T47D (cell line): ENCODE measurements around the gene OR5A1.

Source experiments
- DNase-seq, 2 experiments: peaks; one replicate each; pipeline versions ENCODE4 v3.0.0 to v3.0.0-alpha.2; 2011 to 2012; ENCODE audit warnings: low read depth in 1 of 2, low spot score in 1 of 2
- JUND ChIP-seq: IDR thresholded peaks from 2 replicates; pipeline ENCODE4 v1.6.1; 2012; ENCODE audit warnings: low read depth
- in situ Hi-C: cut with HindIII; loops from 2 replicates; pipeline ENCODE4 v1.10.0; 2016; ENCODE audit warnings: low sequenced_read_pairs, low pct_unique_long_range_greater_than_20kb

Gene OR5A1

DNA sequence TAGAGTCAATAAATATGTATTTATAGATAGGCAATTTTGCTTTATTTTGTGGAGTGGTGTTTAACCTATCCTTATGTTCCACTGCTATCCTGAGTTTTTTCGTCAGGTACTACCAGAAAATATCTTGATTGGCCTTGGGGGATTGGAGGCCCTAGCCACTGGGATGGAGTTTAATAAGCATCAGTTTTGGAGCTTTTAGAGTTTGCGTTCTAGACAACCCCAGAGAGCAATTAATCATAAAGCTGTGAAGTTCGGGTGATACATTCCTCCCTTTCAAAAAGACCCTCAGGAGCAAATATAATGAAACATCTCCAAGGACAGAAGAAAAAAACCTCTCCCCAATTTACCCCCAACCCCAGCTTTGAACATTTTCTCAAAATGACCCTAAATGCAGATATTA lies at the start of gene OR5A1:
OR5A1 (plus strand) TSS at position 301 of the 400 bp plus-strand sequence. CDS start 6,700 bp downstream, outside the sequence.
- TF ChIP-seq JUND: no peak
- in situ Hi-C loops: no loop called here
- DNase-seq: no peak

DNA sequence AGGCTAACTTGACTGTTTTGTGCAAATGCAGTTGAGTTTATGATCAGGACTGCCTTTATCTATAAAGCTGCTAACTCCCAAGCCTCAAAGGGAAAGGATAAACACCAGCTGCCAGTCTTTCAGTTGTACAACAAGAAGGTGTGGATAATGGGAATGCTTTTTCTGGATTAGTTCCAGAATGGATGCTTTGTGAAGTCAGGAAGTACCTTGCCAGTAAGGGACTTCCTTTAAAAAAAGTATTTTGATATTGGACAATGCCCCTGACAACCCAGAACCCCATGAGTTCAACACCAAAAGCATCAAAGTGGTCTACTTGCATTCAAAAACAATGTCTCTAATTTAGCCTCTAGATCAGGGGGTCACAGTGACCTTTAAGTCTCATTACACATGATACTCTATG lies 42.1 kb upstream of the OR5A1 start:
- no peak for DNase-seq
- in situ Hi-C loops: no loop called here
- TF ChIP-seq JUND: no peak

DNA sequence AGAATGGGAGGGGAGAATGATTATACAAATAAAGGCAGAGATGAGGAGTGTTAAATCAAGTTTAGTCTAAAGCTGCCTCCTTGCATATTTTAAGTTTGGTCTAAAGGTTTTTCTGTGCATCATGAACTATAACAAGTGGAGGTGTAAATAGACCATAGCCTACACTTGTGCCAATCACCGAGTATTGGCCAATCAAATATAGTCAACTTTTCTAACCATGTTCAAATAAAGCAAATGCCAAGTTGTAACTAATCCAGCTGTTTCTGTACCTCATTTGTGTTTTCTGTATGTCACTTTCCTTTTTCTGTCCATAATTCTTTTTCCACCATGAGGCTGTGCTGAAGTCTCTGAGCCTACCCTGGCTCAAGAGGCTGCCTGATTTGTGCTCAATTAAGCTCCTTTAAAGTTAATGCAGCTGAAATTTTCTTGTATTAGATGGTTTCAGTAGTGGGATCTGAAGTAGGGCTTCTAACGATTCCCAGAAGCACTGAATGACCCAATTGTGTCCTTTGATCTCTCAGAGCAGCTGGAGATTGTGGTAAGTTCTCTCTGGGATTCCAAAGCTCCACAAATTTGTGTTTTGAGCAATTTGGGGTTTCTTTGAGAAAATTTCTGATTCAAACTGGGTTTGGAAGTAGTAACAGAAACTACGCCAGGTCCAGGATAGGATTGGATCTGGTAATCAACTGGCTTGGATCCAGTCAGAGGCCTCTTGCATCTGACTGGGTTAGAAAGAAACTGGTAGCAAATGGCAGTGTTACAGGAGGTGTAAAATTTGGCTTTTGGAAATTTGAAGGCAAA lies 35.6 kb upstream of the OR5A1 start:
- DNase-seq: no peak
- no peak for TF ChIP-seq JUND
- in situ Hi-C loops: no loop called here

DNA sequence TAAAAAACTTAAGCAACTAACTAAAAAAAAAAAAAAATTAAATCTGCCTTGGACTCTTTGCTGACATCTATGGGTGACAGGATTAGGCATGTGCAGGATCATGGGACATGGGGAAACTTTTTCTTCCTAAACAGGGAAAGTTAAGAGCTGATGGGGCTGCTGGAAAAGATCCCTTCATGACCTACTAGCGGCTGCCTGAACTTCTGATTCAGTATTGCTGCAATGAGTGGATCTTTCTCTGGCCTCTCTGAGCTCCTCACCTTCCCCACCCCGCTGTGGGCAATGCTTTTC lies 35.1 kb upstream of the OR5A1 start:
- no peak for TF ChIP-seq JUND
- no peak for DNase-seq
- in situ Hi-C loops: no loop called here

DNA sequence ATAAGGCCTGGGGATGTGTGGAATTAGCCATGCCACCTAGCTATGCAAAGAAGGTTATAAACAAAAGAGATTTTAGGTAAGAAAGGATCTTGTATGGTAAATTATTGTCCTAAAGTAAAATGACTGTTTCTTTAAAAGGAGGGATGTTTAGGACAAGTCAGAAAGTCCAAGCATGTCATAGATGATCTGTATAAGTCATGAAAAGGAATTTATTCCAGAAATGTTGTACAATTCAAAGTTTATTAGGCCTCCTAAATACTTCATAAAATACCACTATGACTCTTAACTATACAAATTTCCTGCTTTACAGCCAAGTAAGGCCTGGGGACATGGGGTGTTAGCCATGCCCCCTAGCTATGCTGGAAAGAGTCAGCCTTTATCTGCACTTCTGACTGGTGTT lies 32.7 kb upstream of the OR5A1 start:
- in situ Hi-C loops: no loop called here
- peak in 1 of 2 experiments; percentile 16 for DNase-seq
- no peak for TF ChIP-seq JUND

DNA sequence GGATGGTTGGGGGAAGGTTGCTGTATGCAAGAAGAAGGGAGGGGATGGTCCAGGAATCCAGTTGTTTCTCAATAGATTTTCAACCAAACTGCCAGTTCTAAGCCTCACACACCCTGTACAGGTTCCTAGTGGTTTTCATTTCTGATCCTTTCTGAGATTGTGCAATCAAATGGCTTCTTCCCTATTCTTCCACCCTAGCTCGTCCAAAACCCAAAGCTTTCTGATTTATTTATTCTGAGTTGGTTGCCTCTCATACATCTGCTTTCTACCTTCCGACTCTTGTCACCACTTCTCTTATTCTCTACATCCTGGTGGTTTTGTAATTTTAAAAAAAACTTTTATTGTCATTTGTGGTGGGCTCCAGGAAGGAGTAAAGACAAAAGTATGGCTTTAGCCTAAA lies 22.6 kb upstream of the OR5A1 start:
- no peak for TF ChIP-seq JUND
- in situ Hi-C loops: no loop called here
- no peak for DNase-seq

DNA sequence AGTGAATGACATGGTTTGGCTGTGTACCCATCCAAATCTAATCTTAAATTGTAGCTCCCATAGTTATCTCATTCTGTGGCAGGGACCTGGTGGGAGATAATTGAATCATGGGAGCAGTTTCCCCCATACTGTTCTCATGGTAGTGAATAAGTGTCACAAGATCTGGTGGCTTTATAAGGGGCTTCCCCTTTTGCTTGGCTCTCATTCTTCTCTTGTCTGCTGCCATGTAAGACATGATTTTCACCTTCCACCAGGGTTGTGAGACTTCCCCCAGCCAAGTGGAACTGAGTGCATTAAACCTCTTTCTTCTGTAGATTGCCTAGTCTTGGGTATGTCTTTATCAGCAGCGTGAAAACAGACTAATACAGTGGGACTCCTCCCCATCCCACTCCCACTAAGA lies 21.2 kb upstream of the OR5A1 start:
- in situ Hi-C loops: no loop called here
- TF ChIP-seq JUND: no peak

DNA sequence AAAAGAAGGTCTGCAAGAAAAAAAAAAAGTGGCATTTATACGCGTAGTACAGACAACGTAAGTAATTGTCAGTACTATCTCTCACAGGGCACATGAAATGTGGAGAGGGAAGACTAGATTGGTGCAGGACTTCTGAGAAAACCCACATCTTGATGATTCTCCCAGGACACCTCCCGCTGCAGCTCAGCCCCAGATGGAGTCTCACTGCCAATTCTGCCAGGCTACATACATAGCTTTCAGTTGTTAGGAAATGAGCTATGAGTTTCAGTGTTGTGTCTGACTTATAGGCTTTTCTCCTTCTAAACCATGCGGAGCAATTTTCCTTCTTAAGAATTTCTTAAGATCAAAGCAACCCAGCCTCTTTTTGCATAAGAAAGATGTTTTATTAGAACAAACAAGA lies 19.7 kb upstream of the OR5A1 start:
- DNase-seq: no peak

More for the DNA sequence above, 21.2 kb upstream of the OR5A1 start:
- DNase-seq: no peak

DNA sequence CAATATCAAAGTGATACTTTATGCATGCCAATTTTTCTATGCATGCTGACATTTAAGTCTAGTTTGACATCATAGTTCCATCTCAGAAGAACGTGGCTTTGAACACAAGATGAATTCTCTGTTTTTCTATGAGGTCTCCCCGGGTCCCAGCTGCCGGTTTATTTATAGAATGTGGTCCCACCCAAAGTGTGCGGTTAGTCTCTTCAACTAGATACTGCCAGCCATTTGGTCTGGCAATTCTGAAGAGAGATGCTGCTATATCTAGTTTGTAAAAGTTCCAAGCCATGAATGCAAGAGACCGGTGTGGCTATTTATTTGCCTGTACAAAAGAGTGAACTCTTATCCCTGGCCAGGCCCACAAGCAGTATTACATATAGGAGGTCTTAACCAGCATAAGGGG lies 19.2 kb upstream of the OR5A1 start:
- TF ChIP-seq JUND: no peak
- in situ Hi-C loops: no loop called here
- no peak for DNase-seq

More for the DNA sequence above, 19.7 kb upstream of the OR5A1 start:
- in situ Hi-C loops: no loop called here
- TF ChIP-seq JUND: no peak

DNA sequence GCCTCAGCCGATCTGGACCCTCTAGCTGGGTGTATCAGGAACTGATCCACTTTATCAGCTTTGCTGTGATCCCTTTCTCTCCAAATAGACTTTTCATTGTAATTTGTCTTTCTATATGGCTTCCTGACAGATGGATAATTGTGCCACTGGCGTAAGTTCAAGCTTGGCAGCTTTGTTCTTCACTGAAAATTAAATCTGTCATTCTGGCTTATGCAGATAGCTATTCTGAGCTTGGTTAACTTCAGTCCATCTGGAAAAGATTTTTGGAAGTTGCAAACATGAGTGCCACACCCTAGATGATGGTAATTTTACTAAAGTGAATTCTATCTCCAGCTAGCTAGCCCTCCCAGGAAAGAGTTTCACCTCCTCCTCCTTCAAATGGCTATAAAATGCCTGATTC lies 18.1 kb upstream of the OR5A1 start:
- DNase-seq: no peak
- in situ Hi-C loops: no loop called here
- no peak for TF ChIP-seq JUND

DNA sequence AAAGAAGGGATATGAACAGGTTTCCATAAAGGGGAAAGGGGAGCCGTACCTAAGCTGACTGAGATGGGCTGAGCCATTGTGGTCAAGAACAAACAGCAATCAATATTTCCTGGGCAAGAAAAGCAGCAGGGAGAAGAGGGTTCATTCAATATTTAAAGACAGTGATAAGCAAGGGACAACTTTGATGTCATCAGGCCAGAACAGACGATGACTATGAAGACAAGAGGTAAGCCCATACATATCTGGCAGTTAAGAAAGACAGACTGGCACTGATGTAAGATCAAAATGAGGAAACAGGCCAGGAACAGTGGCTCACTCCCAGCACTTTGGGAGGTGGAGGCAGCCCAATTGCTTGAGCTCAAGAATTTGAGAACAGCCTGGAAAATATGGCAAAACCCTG lies 12.4 kb upstream of the OR5A1 start:
- TF ChIP-seq JUND: no peak
- in situ Hi-C loops: no loop called here
- DNase-seq: no peak

DNA sequence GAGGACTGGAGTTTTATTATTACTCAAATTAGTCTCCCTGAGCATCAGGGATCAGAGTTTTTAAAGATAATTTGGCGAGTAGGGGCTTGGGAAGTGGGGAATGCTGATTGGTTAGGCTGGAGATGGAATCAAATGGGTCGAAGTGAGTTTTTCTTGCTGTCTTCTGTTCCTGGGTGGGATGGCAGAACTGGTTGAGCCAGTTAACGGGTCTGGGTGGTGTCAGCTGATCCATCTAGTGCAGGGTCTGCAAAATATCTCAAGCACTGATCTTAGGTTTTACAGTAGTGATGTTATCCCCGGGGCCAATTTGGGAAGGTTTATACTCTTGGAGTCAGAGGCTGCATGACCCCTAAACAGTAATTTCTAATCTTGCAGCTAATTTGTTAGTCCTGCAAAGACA lies 11.1 kb upstream of the OR5A1 start:
- TF ChIP-seq JUND: no peak
- in situ Hi-C loops: no loop called here
- no peak for DNase-seq

DNA sequence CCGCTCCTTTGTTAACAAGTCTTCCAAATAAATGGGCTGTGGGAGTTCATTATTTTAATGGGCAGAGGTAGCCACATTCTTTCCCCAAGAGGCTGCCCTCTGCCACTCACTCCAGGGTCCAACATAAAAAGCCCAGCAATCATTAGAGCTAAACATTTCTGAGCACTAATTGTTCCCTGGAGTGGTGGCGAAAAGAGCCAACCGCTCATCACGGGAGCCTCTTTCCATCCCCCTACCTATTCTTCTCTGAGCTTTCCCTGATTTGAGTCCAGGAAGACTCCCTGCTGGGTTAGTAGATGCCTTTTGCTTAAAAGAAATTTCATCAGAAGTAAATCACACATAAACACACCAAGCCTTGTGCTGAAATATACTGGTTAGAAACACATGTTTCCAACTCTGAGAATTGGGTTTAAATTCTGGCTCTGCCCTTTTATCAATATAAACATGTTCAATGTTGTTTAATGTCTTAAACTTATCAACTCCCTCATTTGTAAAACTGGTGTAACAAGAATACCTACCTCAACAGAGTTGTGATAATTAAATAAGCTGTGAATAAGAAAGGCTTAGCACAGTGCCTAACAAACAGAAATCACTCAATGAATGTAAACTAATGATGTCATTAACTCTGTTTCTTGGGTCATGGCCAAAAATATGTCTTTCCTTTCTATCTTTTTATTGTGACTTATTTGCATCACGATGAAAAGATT lies 9.8 kb upstream of the OR5A1 start, which contains the start of gene OR5A2:
OR5A2 (minus strand) TSS at position 53 of the 707 bp plus-strand sequence. CDS start 3,460 bp downstream, outside the sequence.
- DNase-seq: no peak
- no peak for TF ChIP-seq JUND
- in situ Hi-C loops: no loop called here
